GM21723 (cell line): ENCODE data around the gene CUL1.

Experiments used
- ATAC-seq: cut with Tn5 transposase; IDR thresholded peaks from one replicate; pipeline ENCODE4 v1.9.1; 2021; ENCODE audit warnings: mild to moderate bottlenecking, moderate library complexity; ENCODE audit not compliant: unreplicated experiment

CUL1 gene

DNA sequence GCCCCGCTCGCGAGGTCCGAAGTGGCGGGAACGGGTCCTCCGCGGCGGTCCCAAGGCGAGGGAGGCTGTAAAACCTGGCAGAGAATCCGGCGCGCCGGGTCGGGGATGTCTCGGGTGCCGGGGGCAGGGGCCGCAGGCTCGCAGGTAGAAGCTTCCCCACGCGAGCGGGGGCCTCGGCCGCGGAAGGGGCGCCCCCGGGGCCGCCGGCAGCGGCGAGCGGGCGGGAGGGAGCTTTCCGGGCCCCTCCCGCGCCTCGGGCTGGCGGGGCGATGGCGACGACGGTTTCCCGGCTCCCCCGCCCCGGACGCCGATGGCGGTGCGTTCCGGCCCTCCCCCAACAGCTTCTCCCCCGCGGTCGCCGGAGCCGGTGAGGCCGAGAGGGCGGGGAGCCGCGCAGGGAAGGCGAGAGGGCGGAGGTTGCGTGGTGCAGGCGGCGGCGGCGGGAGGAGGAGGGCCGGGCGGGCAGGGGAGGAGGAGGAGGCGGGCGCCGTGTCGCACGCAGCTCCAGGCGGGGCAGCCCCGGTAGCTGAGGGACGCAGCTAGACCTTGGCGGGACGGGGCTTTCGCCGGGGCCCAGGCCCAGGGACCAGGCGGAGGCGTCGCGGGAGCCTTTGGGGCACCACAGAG, at the start of gene CUL1:
CUL1 (plus strand) TSS at position 507 of the 627 bp plus-strand sequence. CDS start 31,220 bp downstream, outside the sequence.
- peak; percentile 73 for ATAC-seq

DNA sequence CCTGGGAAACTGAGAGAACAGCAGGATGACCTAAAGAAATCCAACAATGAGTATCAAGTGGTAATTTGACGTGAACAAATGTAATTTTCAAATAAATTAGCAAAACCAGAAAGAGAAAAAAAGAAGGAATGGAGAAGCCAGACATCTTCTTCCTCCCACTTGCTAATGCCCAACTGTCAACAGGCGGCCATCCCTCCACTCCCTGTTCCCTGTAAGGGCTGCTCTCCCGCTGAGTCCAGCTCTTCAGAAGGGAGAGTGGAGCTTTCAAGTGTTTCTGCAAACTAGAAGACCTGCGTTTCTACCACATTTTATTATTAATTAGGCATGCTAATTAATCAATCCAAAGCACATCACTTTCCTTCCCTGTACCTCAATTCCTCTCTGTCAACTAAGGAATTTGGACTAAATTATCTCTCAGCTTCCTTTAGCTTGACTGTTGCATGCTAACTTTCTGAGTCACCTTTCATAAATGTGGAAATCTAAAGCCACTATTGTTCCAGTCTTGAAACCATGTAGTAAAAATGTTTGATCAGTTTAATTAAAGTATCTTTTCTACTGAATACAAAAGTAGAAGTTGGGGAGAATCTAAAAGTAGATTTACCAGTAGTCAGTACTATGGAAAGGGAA, 48.4 kb upstream of the CUL1 start:
- no peak for ATAC-seq

DNA sequence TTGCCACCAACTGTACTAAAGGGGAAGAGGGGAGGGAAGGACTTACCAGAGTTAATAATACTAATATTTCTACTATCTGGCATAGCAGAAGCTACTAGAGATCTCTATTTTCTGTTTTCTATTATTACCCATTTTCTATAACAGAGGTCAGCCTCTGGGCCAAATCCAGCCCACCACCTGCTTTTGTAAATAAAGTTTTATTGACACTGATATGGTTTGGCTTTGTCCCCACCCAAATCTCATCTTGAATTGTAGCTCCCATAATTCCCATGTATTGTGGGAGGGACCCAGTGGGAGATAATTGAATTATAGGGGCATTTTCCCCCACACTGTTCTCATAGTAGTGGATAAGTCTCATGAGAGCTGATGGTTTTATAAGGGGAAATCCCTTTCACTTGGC, 45.9 kb upstream of the CUL1 start:
- ATAC-seq: no peak

DNA sequence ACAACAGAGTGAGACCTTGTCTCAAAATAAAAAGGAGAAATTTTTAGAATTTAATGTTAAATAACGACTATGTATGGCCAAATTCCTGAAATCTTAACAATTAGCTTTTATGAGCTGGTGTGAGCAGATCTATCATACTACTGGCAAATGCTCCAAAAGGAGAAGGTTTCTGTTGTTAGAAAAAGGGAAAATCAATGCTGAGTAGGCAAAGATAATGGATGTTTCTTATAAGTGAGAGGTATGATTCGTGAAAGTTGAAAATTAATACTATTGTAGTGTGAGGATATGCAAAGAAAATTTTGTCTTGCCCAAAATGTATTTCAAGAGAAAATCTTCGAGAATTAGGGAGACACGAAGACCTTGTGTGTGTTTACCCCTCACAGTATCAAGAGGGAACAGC, 40.8 kb upstream of the CUL1 start:
- no peak for ATAC-seq

DNA sequence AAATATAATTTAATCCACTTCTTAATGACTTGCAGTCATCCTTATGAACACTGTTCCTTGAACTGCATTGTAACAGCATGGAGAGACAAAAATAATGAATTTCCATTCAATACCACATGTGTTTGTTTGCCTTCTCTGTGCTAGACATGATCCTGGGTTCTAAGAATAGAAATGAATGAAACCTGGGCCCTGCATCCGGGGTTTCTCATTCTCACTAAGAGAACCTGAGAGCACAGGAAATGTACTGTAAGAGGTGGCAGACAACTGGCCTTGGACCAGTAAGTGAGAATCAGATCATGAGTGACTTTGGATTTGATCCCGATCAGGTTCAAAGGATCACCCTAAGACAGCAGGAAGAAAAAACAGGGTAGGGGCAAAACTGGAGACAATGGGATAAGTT, 37.2 kb upstream of the CUL1 start:
- no peak for ATAC-seq

DNA sequence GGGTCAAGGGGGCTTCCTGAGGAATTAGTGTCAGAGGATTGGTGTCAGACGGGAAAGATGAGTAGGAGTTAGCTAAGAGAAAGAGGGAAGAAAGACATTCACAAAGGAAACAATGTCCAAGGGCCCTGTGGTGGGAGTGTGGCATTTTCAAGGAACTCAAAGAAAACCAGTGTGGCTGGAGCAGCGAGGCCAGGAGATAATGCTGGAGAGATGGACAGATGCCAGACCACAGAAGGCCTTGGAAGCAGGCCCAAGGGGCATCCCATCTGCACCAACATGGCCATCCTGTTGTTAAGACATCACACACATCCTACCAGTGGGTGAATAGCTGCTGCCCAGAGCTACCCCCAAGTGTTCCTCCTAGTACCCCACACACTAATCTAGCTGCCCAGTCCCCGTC, 36.1 kb upstream of the CUL1 start:
- ATAC-seq: no peak

DNA sequence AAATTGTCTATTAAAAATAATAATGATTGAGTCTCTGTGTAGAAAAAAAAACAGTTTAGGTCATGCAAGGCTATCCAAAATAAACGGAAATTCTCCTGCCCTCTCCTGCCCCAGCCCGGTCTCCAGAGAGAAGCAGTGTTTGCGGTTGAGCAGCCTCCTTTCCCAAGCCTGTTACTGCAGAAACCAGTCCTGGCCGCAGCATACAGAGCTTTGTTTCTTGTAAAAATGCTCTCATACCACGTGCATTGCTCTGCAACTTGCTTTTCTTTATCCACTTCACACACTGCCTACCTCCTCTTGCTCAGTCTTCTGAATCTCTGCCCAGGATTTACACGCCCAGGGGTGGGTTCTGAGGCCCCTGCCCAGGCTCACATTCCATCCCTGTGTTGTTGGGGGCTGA, 34.4 kb upstream of the CUL1 start:
- no peak for ATAC-seq

DNA sequence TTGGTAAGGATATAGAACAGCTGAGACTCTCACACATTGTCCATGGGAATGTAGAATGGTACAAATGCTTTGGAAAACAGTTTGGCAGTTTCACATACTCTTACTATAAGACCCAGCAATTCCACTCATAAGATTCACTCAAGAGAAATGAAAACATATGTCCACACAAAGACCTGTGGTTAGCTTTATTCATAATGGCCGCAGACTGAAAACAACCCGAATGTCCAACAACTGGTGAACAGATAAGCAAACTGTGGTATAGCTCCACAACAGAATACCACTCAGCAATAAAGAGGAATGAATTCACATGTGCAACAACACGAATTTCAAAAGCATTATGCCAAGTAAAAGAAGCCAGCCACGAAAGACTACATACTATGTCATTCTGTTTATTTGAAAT, 33.5 kb upstream of the CUL1 start:
- no peak for ATAC-seq

DNA sequence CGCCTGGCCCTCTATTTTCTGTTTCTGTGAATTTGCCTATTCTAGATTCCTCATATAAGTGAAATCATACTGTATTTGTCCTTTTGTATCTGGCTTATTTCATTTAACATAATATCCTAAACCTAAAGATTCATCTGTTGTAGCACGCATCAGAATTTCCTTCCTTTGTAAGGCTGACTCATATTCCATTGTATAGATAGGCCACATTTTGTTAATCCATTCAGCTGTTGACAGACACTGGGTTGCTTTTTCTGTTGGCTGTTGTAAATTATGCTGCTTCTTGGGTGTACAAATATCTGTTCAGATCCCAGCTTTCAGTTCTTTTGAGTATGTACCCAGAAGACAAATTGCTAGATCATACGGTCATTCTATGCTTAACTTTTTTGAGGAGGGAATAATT, 28.8 kb upstream of the CUL1 start:
- ATAC-seq: no peak

DNA sequence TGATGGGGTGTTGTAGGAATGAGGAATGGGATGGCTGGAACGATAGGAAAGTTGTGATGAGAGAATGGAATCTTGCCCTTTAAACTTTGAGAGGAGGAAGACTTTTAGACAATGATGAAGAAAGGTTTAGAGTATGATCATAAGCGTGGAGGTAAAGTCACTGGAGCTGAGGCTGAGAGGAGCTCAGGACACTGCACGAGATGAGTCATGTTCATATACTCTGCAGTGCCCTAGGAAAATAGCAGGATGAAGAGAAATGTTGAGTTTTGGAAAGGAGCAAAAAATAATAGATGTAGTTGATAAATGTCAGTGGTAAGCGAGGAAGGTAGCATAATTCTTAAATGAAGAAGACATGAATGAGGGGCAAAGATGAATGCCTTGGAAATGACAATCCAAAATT, 28.3 kb upstream of the CUL1 start:
- no peak for ATAC-seq

DNA sequence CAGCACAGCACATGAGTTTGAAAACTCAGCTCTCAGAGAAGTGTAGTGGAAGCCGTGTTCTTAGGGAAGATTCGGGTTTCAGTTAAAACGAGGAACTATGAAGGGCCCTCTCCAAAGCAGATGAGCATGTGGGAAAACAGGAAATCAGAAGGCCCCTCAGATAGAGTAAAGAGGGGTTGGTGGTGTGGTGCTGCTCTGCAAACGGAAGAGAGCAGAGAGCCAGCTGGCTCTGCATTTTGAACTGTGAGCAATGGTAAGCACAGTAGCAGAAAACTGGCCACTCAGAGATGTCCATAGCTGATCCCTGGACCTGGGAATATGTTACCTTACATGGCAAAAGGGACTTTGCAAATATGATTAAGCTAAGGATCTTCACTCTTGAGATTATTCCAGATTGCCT, 27.9 kb upstream of the CUL1 start:
- ATAC-seq: no peak

DNA sequence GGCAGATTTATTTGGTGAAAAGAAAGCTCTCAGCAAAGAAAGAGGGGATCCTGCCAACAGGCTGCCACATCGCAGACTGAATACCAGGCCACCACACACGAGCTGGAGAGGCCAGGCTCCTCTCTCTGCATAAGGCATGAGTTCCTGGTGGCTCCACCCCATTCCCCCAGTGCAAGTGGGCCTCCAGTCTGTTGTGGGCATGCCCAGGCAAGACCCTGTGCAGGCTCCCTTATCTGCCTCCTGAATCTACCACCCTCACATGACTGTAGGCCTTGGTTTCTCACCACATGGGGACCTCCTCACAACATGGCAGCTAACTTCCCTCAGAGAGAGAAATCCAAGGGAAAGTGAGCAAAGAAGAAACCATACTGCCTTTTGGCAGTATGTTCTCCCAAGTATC, 26.7 kb upstream of the CUL1 start:
- no peak for ATAC-seq

DNA sequence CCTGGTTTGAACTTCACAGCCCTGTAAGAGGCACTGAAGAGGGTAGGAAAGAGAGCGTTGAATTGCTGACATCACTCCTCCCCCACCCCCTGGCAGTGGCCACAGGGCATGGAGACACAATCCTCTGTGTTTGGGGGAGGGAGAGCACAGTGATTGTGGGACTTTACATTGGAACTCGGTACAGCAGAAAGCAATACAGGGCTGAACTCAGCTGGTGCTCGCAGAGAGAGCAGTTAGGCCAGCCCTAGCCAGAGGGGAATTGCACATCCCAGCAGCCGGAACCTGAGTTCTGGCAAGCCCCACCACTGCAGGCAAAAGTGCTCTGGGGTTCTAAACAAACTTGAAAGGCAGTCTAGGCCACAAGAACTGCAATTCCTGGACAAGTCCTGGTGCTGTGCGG, 24.0 kb upstream of the CUL1 start:
- ATAC-seq: no peak

DNA sequence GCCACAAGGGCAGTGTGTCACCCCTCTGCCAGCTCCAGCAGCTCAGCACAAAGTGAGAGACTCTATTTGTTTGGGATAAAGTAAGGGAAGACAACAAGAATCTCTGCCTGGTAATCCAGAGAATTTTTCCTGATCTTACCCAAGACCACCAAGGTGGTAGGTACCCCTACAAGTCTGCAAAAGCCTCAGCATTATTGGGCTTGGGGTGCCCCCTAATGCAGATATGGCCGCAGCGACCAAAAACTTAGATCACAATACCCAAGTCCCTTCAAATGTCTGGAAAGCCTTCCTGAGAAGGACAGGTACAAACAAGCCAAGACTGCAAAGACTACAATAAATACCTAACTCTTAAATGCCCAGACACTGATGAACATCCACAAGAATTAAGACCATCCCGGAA, 22.4 kb upstream of the CUL1 start:
- no peak for ATAC-seq

DNA sequence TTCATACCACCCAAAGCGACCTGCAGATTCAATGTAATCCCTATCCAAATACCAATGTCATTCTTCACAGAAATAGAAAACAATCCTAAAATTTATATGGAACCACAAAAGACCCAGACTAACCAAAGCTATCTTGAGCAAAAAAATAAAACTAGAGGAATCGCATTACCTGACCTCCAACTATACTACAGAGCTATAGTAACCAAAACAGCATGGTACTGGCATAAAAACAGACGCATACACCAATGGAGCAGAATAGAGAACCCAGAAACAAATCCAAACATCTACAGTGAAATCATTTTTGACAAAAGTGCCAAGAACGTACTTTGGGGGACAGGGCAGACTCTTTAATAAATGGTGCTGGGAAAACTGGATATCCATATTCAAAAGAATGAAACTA, 16.9 kb upstream of the CUL1 start:
- no peak for ATAC-seq

DNA sequence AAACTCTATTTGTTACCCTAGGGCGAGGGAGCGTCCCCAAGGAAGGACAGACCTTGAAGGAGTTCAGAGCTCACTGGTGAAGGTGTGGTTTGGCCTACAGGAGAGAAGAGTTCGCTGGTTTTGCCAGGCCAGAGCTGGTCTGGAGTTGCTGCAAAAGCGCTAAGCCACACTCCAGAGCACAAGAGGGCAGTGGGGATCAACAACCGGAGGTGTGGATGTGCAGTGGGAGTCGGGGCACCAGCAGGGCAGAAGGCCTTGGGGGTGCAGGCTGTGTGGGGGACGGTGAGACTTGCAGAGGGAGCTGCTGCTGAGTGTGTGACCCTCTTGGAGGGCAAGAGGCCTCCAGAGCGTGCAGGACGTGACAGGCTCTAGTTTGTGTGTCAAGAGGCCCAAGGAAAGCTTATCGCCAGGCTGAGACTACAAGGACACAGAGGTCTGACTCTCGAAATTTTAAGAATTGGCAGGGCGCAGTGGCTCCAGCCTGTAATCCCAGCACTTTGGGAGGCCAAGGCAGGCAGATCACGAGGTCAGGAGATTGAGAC, 14.3 kb upstream of the CUL1 start:
- ATAC-seq: no peak

DNA sequence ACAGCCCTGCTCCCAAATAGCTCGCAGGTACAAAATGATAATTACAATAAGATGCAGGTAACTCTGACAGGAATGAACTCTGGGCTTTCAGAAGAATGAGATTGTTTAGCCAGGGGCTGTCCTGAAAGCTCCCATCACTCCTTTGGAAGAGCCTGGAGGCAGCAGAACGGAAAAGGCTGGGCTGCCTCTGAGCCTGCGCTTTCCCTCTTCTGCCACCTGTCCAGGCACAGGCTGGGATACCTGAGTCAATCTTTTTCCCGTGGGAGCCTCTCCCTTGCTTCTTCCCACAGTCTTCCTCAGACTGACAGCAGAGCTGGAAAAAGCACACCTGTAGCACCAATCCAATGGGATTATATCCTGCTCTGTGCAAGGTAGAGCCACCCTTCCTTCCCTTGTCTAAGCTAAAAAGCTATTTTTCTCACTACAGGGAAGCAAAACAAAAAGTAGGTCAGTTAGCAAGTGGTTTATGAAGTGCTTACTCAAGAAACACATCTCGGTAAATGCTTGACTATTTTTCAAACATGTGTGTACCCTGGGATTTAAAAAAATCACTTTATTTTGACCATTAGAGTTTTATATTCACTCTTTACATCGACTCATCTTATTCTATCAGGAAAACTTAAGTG, 12.3 kb upstream of the CUL1 start:
- no peak for ATAC-seq

DNA sequence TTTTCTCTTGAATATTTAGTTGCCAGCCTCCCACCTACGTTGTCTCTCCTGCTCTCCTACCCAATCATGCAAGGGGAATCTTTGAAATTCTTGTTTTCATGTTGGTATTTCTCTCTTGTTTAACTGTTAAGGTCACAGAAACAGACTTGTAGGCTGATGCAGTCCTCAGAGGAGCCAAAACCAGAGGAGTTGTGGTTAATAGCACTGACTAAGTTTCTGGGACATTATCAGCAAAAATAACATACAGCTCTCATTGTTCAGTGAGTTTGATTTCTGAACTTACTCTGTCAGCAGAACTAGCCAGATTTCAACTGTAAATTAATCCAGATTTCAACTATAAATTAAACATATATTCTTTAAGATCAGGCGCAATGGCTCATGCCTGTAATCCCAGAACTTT, 11.1 kb upstream of the CUL1 start:
- ATAC-seq: no peak

DNA sequence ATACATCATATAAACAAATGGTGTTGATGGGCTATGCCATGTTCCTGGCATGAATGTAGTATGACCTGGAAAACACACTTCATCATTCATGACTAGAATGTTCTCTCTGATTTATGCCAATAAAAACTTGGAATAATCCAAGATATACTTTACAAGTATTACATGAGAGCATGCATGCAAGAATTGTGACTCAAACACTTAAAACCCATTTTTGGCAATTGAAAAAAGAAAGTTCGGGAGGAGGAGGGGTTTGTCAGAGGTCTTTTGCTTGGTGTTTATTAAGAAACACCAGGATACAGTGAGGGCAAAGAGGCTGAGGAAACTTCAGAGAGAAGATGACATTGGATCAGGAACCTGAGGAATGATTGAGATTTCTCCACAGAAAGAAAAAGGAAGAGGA, 10.2 kb upstream of the CUL1 start:
- no peak for ATAC-seq

DNA sequence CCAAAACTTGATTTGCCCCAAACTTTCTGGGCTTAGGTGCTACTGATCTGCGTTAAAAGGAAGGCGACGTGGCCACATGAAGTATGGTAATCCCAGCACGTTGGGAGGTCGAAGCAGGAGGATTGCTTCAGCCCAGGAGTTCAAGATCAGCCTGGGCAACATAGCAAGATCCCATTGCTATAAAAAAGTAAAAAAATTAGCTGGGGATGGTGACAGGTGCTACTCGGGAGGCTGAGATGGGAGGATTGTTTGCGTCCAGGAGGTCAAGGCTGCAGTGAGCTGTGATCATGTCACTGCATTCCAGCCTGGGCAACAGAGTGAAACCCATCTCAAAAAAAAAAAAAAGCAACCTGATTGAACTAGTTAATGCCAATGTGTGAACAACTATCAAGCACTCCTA, 5.1 kb upstream of the CUL1 start:
- ATAC-seq: no peak

DNA sequence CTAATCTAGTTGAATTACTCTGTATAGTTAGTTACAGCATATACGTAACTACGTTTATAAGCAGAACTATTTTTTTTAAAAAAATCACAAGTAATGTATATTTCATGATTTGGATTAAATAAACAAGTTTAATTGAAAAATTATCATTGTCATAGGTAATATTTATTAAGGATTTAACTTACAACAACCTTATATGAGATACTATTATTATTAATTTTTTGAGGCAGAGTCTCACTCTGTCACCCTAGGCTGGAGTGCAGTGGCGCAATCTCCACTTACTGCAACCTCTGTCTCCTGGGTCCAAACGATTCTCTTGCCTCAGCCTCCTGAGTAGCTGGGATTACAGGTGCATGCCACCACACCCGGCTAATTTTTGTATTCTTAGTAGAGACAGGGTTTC, 4.1 kb upstream of the CUL1 start:
- ATAC-seq: no peak

DNA sequence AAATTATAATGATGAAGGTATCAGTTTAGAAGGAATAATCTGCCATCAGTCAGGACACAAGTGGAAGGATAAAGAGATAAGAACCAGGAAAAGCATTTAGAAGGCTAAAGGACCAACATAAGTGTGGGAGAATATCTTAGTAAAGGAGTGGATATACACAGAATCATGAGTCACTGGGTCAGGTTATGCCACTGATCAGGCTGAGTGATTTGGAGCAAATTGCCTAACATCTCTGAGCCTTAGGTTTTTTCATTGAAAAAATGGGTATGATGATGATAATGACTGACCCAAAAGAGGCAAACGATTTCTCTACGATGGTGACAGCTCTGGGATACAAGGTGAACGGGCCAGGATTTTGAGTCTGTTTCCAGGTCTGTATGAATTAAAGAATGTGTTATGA, 2.8 kb upstream of the CUL1 start:
- ATAC-seq: no peak
